Kidney (tissue), 22 donors: ENCODE data around the gene IL31. TPM values are rescaled to one million over a fixed set of nuclear protein-coding genes. Genes with fewer than 3 reads are reported as not detected.

Experiments used
- DNase-seq, 5 donors: peaks; one replicate each; pipeline ENCODE4 v3.0.0-alpha.2; 2013 to 2020
- FAIRE-seq: peaks from 2 replicates; lab custom pipeline; 2012; peaks lifted over from hg19 to GRCh38; lab: Jason Lieb, UNC
- H3K27ac ChIP-seq, 2 donors: one replicate each; pipeline ENCODE4 v1.7.0; 2013; ENCODE audit warnings: low read depth in 2 of 2, low read length in 2 of 2, inconsistent platforms in 1 of 2
- H3K27me3 ChIP-seq: one replicate; pipeline ENCODE4 v1.7.1; 2013; ENCODE audit warnings: low read length, inconsistent platforms; ENCODE audit not compliant: control insufficient read depth, insufficient read depth
- H3K36me3 ChIP-seq, 3 donors: one replicate each; pipeline versions ENCODE4 v1.7.0 to v1.7.1; 2013; ENCODE audit warnings: low read length in 3 of 3, control low read depth in 1 of 3, inconsistent platforms in 1 of 3; ENCODE audit not compliant: insufficient read depth in 3 of 3, control insufficient read depth in 2 of 3
- H3K4me1 ChIP-seq, 3 donors: one replicate each; pipeline versions ENCODE4 v1.7.0 to v1.7.1; 2013; ENCODE audit warnings: low read length in 3 of 3, inconsistent platforms in 1 of 3, low read depth in 1 of 3; ENCODE audit not compliant: control insufficient read depth in 2 of 3, insufficient read depth in 2 of 3
- H3K4me3 ChIP-seq, 3 donors: one replicate each; pipeline versions ENCODE4 v1.7.0 to v1.8.1; 2013; ENCODE audit warnings: low read length in 3 of 3, control low read depth in 1 of 3, inconsistent platforms in 1 of 3
- H3K9ac ChIP-seq, 3 donors: one replicate each; pipeline versions ENCODE4 v1.7.0 to v1.7.1; 2013; ENCODE audit warnings: low read length in 3 of 3, control low read depth in 1 of 3, inconsistent platforms in 1 of 3
- H3K9me3 ChIP-seq, 3 donors: one replicate each; pipeline versions ENCODE4 v1.7.0 to v1.7.1; 2013; ENCODE audit warnings: low read length in 3 of 3, control low read depth in 1 of 3, inconsistent platforms in 1 of 3; ENCODE audit not compliant: control insufficient read depth in 2 of 3, insufficient read depth in 1 of 3
- CTCF ChIP-seq: IDR thresholded peaks from 3 replicates; pipeline ENCODE4 v1.5.1; 2012; ENCODE audit warnings: mild to moderate bottlenecking, moderate library complexity, borderline replicate concordance; ENCODE audit not compliant: insufficient read depth; ENCODE audit errors: extremely low read depth
- intact Hi-C: fragments of 100-400 bp; cut with DNase I; formaldehyde crosslinking; loops from one replicate; pipeline ENCODE4 v1.11.1; 2022
- long read RNA-seq, 10 donors: library from polyadenylated mRNA in 1 of 10; unstranded in 1 of 10; transcript quantifications; one replicate each; pipeline ENCODE4 v2.0.0 and lab custom pipeline, GENCODE V29; 2021 to 2026
- polyA plus RNA-seq: library from polyadenylated mRNA; stranded (reverse); fragments of 350-450 nt; fragmentation: Illumina TruSeq; extraction: RNeasy Lipid Tissue Mini Kit (QIAGEN cat#74804); gene quantifications from one replicate; pipeline ENCODE4 v1.2.3, GENCODE V29; 2014; ENCODE audit warnings: low read depth, low replicate concordance; ENCODE audit not compliant: insufficient read depth
- total RNA-seq: library from RNA; stranded (reverse); fragmentation: NEBNext Ultra II Directional; extraction: Animal tissue kit (Norgen Biotek cat#: 25700); gene quantifications from one replicate; pipeline ENCODE4 v1.2.1, GENCODE V29; 2021
- donor health status: control.
- donor health status: control.
- donor health status: control.
- donor health status: control.
- donor health status: control.
- donor health status: DM: yes; HTN: yes; CAD: no.
- donor health status: Normal renal cell carcinoma (clear cell type).

IL31 gene
- total RNA-seq (not detected), polyA plus RNA-seq (not detected)
- long read RNA-seq, donor 1 = 0 reads
- long read RNA-seq, donor 2 = 0 reads
- long read RNA-seq, donor 3 = 0 reads
- long read RNA-seq, donor 4 = 0 reads
- long read RNA-seq, donor 5 = 0 reads
- long read RNA-seq, donor 6 = 0 reads
- long read RNA-seq, donor 7 = 0 reads
- long read RNA-seq, donor 8 = 0 reads
- long read RNA-seq, donor 9 = 0 reads
- long read RNA-seq, donor 10 = 0 reads

GRCh38 chr12:122174155-122174845, at the start of gene IL31:
IL31 (minus strand) TSS chr12:122174221; CDS start chr12:122174172, 49 bp downstream.
- intact Hi-C loops = no loop called here

GRCh38 chr12:122216445-122216844, 42.4 kb upstream of the IL31 start:
- no peak for TF ChIP-seq CTCF
- no peak overlapping the region for H3K9ac ChIP-seq
- no peaks in the 10 kb centered on the region for H3K4me1 ChIP-seq
- no peak overlapping the region for H3K27ac ChIP-seq
- no peaks in the 10 kb centered on the region for H3K27me3 ChIP-seq
- DNase-seq (no peak), FAIRE-seq (no peak)
- H3K36me3 ChIP-seq = peaks cover 14 to 58% (median 19%) of the 10 kb centered on the region in 3 donors
- intact Hi-C loops = no loop called here
- no peak overlapping the region for H3K4me3 ChIP-seq
- no peaks in the 10 kb centered on the region for H3K9me3 ChIP-seq

More at GRCh38 chr12:122174155-122174845, at the start of gene IL31:
- Histone ChIP-seq H3K9me3 (no peaks in the 10 kb centered on the region), H3K36me3 (no peaks in the 10 kb centered on the region), H3K27ac (no peak within 1 kb of the TSS), H3K4me3 (no peak within 1 kb of the TSS), H3K27me3 (no peaks in the 10 kb centered on the region), H3K9ac (no peak within 1 kb of the TSS), H3K4me1 (no peaks in the 10 kb centered on the region)
- DNase-seq (no peak), FAIRE-seq (no peak)
- TF ChIP-seq CTCF = no peak

GRCh38 chr12:122215771-122216170, 41.8 kb upstream of the IL31 start:
- H3K27me3 ChIP-seq = no peaks in the 10 kb centered on the region
- H3K4me1 ChIP-seq = no peaks in the 10 kb centered on the region
- H3K36me3 ChIP-seq = peaks cover 14 to 56% (median 17%) of the 10 kb centered on the region in 3 donors
- no peak overlapping the region for H3K27ac ChIP-seq
- no peak overlapping the region for H3K9ac ChIP-seq
- H3K4me3 ChIP-seq = no peak overlapping the region
- TF ChIP-seq CTCF = no peak
- FAIRE-seq (no peak), DNase-seq (no peak)
- H3K9me3 ChIP-seq = no peaks in the 10 kb centered on the region
- intact Hi-C loops = no loop called here
